ENCODE results near the gene NPTXR. TPM values are rescaled to one million over a fixed set of nuclear protein-coding genes. Genes with fewer than 3 reads are reported as not detected.

NPTXR gene
- total and polyA plus RNA-seq, 4 donors, result 0.05 to 0.45 (median 0.16) TPM

GRCh38 chr22:38840129-38840528 is 3.7 kb downstream of the NPTXR start:
- 83% methylated on average over 3 of the region's 3 CpGs for WGBS
- Histone ChIP-seq H3K9me3 (ENCODE audit: control insufficient read depth in 4 of 4, low read length in 3 of 4) (no peaks in the 10 kb centered on the region), H3K27me3 (ENCODE audit: control insufficient read depth in 4 of 4, insufficient read depth in 4 of 4, low read length in 3 of 4) (peaks cover 0 to 8% (median 1%) of the 10 kb centered on the region in 4 donors), H3K4me1 (ENCODE audit: control insufficient read depth in 4 of 4, insufficient read depth in 4 of 4, low read length in 3 of 4) (peaks cover 0 to 12% (median 7%) of the 10 kb centered on the region in 4 donors), H3K4me3 (ENCODE audit: low read depth in 1 of 3, low read length in 3 of 3) (no peak overlapping the region), H3K27ac (ENCODE audit: low read depth in 1 of 2, low read length in 2 of 2) (no peak overlapping the region), H3K36me3 (ENCODE audit: control insufficient read depth in 4 of 4, insufficient read depth in 3 of 4, low read depth in 1 of 4, low read length in 3 of 4) (no peaks in the 10 kb centered on the region), H3K9ac (ENCODE audit: low read depth in 1 of 2, low read length in 2 of 2) (no peak overlapping the region)
- TF ChIP-seq GABPA (IDR thresholded peaks at IDR 0.05 in 1 of 2, conservative IDR thresholded peaks at IDR 0.05 in 1 of 2), result no peak
- no peak for TF ChIP-seq HNF4G (IDR thresholded peaks at IDR 0.05)
- TF ChIP-seq SP1 (IDR thresholded peaks at IDR 0.05), result no peak
- no peak for TF ChIP-seq HNF4A (conservative IDR thresholded peaks at IDR 0.05)
- no peak for TF ChIP-seq CTCF (IDR thresholded peaks at IDR 0.05; ENCODE audit: low read depth, low read length, missing input control)
- no peak for TF ChIP-seq RXRA (IDR thresholded peaks at IDR 0.05)
- no peak for TF ChIP-seq RAD21 (IDR thresholded peaks at IDR 0.05)
- TF ChIP-seq EGR1 (IDR thresholded peaks at IDR 0.05; ENCODE audit: low read depth in 2 of 2), result no peak
- TF ChIP-seq YY1 (IDR thresholded peaks at IDR 0.05), result no peak
- TF ChIP-seq FOXA2 (IDR thresholded peaks at IDR 0.05), result no peak
- no peak for TF ChIP-seq FOXA1 (IDR thresholded peaks at IDR 0.05)
- TF ChIP-seq ATF3 (IDR thresholded peaks at IDR 0.05), result no peak
- no peak for TF ChIP-seq ZBTB33 (IDR thresholded peaks at IDR 0.05)
- no peak for TF ChIP-seq JUND (IDR thresholded peaks at IDR 0.05)
- TF ChIP-seq TAF1 (conservative IDR thresholded peaks at IDR 0.05), result no peak
- no peak for TF ChIP-seq REST (IDR thresholded peaks at IDR 0.05)
- no peak for TF ChIP-seq NR2F2 (IDR thresholded peaks at IDR 0.05)
- TF ChIP-seq MAX (IDR thresholded peaks at IDR 0.05), result no peak
- DNase-seq (ENCODE audit: low spot score), result no peak

Data from liver (tissue), 9 donors.